KMS-11 (cell line): ENCODE results near the gene P2RX3.

ENCODE experiments used
- H2AFZ ChIP-seq: fragments of 200-600 bp; sonication (generic); 2 replicates; pipeline ENCODE4 v1.6.1; 2016; ENCODE audit warnings: antibody characterized with exemption, mixed run types, low read depth
- H3K27ac ChIP-seq: fragments of 200-600 bp; sonication (generic); 2 replicates; pipeline ENCODE4 v1.6.1; 2016; ENCODE audit warnings: mild to moderate bottlenecking, mixed run types
- H3K27me3 ChIP-seq: fragments of 200-600 bp; sonication (generic); 2 replicates; pipeline ENCODE4 v1.6.1; 2017; ENCODE audit warnings: mild to moderate bottlenecking, low read depth, mixed run types, moderate library complexity; ENCODE audit not compliant: insufficient read depth
- H3K36me3 ChIP-seq: fragments of 200-600 bp; sonication (generic); 2 replicates; pipeline ENCODE4 v1.6.1; 2017; ENCODE audit warnings: mild to moderate bottlenecking, mixed run types; ENCODE audit not compliant: insufficient read depth
- H3K4me1 ChIP-seq: fragments of 200-600 bp; sonication (generic); 2 replicates; pipeline ENCODE4 v1.6.1; 2016; ENCODE audit warnings: mild to moderate bottlenecking, low read depth, mixed run types; ENCODE audit not compliant: poor library complexity, severe bottlenecking
- H3K4me2 ChIP-seq: fragments of 200-600 bp; sonication (generic); 2 replicates; pipeline ENCODE4 v1.7.0; 2016; ENCODE audit warnings: mild to moderate bottlenecking, mixed run types
- H3K4me3 ChIP-seq: fragments of 200-600 bp; sonication (generic); IDR thresholded peaks from 2 replicates; pipeline ENCODE4 v1.6.1; 2017; ENCODE audit warnings: low read depth, low read length, mixed read lengths; ENCODE audit not compliant: insufficient read depth
- H3K79me2 ChIP-seq: fragments of 200-600 bp; sonication (generic); 2 replicates; pipeline ENCODE4 v1.6.1; 2016; ENCODE audit warnings: low read depth, mixed run types; ENCODE audit not compliant: insufficient read depth
- H3K9ac ChIP-seq: fragments of 200-600 bp; sonication (generic); 2 replicates; pipeline ENCODE4 v1.6.1; 2016; ENCODE audit warnings: mild to moderate bottlenecking, mixed run types
- H4K20me1 ChIP-seq: fragments of 200-600 bp; sonication (generic); 2 replicates; pipeline ENCODE4 v1.6.1; 2016; ENCODE audit warnings: mild to moderate bottlenecking, mixed run types; ENCODE audit not compliant: insufficient read depth
- CTCF ChIP-seq: fragments of 200-600 bp; sonication (generic); conservative IDR thresholded peaks from 2 replicates; pipeline ENCODE4 v1.6.1; 2017; ENCODE audit warnings: low read depth, mild to moderate bottlenecking, antibody characterized with exemption, low read length, moderate library complexity, mixed read lengths

P2RX3 gene

DNA sequence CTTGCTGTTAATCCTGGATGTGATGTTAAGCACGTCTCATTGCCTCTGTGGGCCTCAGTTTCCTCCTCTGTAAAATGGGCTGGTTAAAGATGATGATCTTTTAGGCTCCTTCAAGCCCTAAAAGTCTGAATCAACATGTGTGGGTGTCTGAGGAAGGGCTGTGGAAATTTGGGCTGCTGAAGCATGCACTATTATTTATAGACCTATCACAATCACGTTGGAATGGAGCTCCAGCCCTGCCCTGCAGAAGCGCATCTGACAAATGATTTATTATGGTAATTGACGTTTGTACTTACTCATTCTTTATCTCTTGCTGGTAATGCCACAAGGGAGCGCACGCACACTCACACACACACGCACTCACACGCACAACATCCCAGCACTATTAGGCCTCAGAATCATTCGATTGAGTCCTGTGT lies 20.4 kb downstream of the P2RX3 start:
- Histone ChIP-seq H3K27me3 (no peaks in the 10 kb centered on the region), H2AFZ (no peak overlapping the region), H3K4me1 (no peaks in the 10 kb centered on the region), H3K27ac (no peak overlapping the region), H3K36me3 (no peaks in the 10 kb centered on the region), H3K4me3 (no peak overlapping the region), H3K4me2 (no peak overlapping the region), H3K9ac (no peak overlapping the region), H4K20me1 (no peaks in the 10 kb centered on the region), H3K79me2 (no peaks in the 10 kb centered on the region)
- no peak for TF ChIP-seq CTCF

GRCh38 chr11:57358991-57359390 lies 20.8 kb downstream of the P2RX3 start:
- Histone ChIP-seq H3K4me1 (no peaks in the 10 kb centered on the region), H3K9ac (no peak overlapping the region), H3K4me3 (no peak overlapping the region), H4K20me1 (no peaks in the 10 kb centered on the region), H3K27ac (no peak overlapping the region), H3K79me2 (no peaks in the 10 kb centered on the region), H2AFZ (no peak overlapping the region), H3K4me2 (no peak overlapping the region), H3K36me3 (no peaks in the 10 kb centered on the region), H3K27me3 (no peaks in the 10 kb centered on the region)
- no peak for TF ChIP-seq CTCF

- no peaks in the 10 kb centered on the region for H3K27me3 ChIP-seq
- H3K4me2 ChIP-seq: no peak overlapping the region
- H2AFZ ChIP-seq: no peak overlapping the region
- no peaks in the 10 kb centered on the region for H4K20me1 ChIP-seq
- H3K9ac ChIP-seq: no peak overlapping the region
- no peak for TF ChIP-seq CTCF
- H3K79me2 ChIP-seq: no peaks in the 10 kb centered on the region
- H3K4me3 ChIP-seq: no peak overlapping the region
- H3K4me1 ChIP-seq: no peaks in the 10 kb centered on the region
- no peaks in the 10 kb centered on the region for H3K36me3 ChIP-seq
- H3K27ac ChIP-seq: no peak overlapping the region
Observed at GRCh38 chr11:57359396-57359795, 21.2 kb downstream of the P2RX3 start.

- no peak for TF ChIP-seq CTCF
- Histone ChIP-seq H3K79me2 (no peaks in the 10 kb centered on the region), H3K4me3 (no peak overlapping the region), H3K4me2 (no peak overlapping the region), H4K20me1 (no peaks in the 10 kb centered on the region), H2AFZ (no peak overlapping the region), H3K36me3 (no peaks in the 10 kb centered on the region), H3K4me1 (no peaks in the 10 kb centered on the region), H3K27me3 (no peaks in the 10 kb centered on the region), H3K9ac (no peak overlapping the region), H3K27ac (no peak overlapping the region)
Observed at GRCh38 chr11:57359896-57360690, 21.9 kb downstream of the P2RX3 start.
